Loucy (cell line): Measurements from ENCODE around the gene KCNJ5.

Experiments used
- CTCF ChIP-seq: fragments of 200-600 bp; sonication (generic); conservative IDR thresholded peaks from 2 replicates; pipeline ENCODE4 v1.5.1; 2014; ENCODE audit warnings: mild to moderate bottlenecking, antibody characterized with exemption, low read length
- EZH2phosphoT487 ChIP-seq: fragments of 200-600 bp; IDR thresholded peaks from 2 replicates; pipeline ENCODE4 v1.6.1; 2018; ENCODE audit warnings: antibody characterized with exemption, mild to moderate bottlenecking, moderate library complexity, borderline replicate concordance

- TF ChIP-seq CTCF (no peak), EZH2phosphoT487 (no peak)
Observed at GRCh38 chr11:128898580-128899344, 7.6 kb downstream of the KCNJ5 start.
